Left lung (tissue), 10 donors: Measurements from ENCODE around the gene LRRC55. TPM values are rescaled to one million over a fixed set of nuclear protein-coding genes. Genes with fewer than 3 reads are reported as not detected.

Experiments
- ATAC-seq: fragments of 200-7000 bp; cut with Tn5 transposase; one replicate; pipeline ENCODE4 v1.9.1; 2020; ENCODE audit warnings: moderate library complexity
- DNase-seq, 4 donors: peaks; one replicate each; pipeline ENCODE4 v3.0.0-alpha.2; 2013 to 2020
- H3K27ac ChIP-seq, 2 donors: fragments of 200-600 bp; sonication (generic) in 1 of 2; one replicate each; pipeline versions ENCODE4 v1.5.0 to v1.8.0; 2020 to 2021
- H3K27me3 ChIP-seq, 2 donors: fragments of 200-600 bp; sonication (generic) in 1 of 2; one replicate each; pipeline versions ENCODE4 v1.5.0 to v1.8.0; 2020 to 2021
- H3K36me3 ChIP-seq, 2 donors: fragments of 200-600 bp; sonication (generic) in 1 of 2; one replicate each; pipeline versions ENCODE4 v1.5.0 to v1.8.0; 2020 to 2021
- H3K4me1 ChIP-seq, 2 donors: fragments of 200-600 bp; one replicate each; pipeline ENCODE4 v1.8.0; 2021
- H3K4me3 ChIP-seq, 2 donors: fragments of 200-600 bp; sonication (generic) in 1 of 2; one replicate each; pipeline versions ENCODE4 v1.5.0 to v1.8.0; 2020 to 2021; ENCODE audit warnings: mild to moderate bottlenecking in 1 of 2
- H3K9me3 ChIP-seq, 2 donors: fragments of 200-600 bp; sonication (generic) in 1 of 2; one replicate each; pipeline versions ENCODE4 v1.5.0 to v1.8.0; 2020 to 2021
- intact Hi-C, 2 donors: fragments of 100-400 bp; cut with DNase I; formaldehyde crosslinking; loops; one replicate each; pipeline versions ENCODE4 v1.11.2 to v1.14.2; 2022
- polyA plus RNA-seq, 6 donors: library from polyadenylated mRNA; unstranded; fragments of 120-200 nt; gene quantifications; one replicate each; pipeline ENCODE4 v1.2.1, GENCODE V29; 2013; ENCODE audit not compliant: insufficient read length in 6 of 6
- total RNA-seq, 2 donors: library from RNA; stranded (reverse); fragmentation: NEBNext Ultra II Directional; extraction: Animal tissue kit (Norgen Biotek cat#: 25700); gene quantifications; one replicate each; pipeline ENCODE4 v1.2.1, GENCODE V29; 2021
- TF ChIP-seq, protein P1 (sequence below), 2 donors: fragments of 200-600 bp; sonication (generic) in 1 of 2; IDR thresholded peaks; one replicate each; pipeline versions ENCODE4 v1.5.0 to v1.8.0; 2021; ENCODE audit warnings: antibody characterized with exemption in 2 of 2
- donor health status: DM: no; HTN: yes; CAD: no.
- donor health status: DM: no; HTN: no; CAD: no.

LRRC55 gene
- total and polyA plus RNA-seq, 8 donors: 0.05 to 3.9 (median 2.8) TPM

DNA sequence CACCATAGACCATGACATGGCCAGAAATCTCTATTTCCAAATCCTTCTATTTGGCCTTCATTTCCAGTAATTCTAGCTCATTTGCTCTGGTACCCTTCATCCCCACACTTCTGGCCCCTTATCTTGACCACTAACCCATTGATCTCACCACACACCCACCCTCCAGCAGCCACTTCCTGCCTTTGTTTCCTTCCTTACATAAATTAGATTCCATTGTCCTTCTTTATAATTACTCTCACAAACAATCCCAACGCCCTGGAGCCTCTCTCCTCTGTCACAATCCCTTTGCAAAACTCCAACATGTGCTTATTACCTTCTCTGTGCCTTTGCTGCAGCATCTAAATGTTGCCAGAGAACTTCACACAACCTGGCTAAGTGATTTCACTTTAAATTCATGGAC, 40.5 kb downstream of the LRRC55 start:
- Histone ChIP-seq H3K27me3 (no peaks in the 10 kb centered on the region), H3K27ac (peak overlapping the region in 1 of 2 donors; percentile 23), H3K36me3 (no peaks in the 10 kb centered on the region), H3K9me3 (no peaks in the 10 kb centered on the region), H3K4me1 (peaks cover 0 to 4% of the 10 kb centered on the region in 2 donors), H3K4me3 (no peak overlapping the region)
- no peak for ATAC-seq
- DNase-seq: no peak
- intact Hi-C loops: no loop called here
- TF ChIP-seq, protein P1, sequence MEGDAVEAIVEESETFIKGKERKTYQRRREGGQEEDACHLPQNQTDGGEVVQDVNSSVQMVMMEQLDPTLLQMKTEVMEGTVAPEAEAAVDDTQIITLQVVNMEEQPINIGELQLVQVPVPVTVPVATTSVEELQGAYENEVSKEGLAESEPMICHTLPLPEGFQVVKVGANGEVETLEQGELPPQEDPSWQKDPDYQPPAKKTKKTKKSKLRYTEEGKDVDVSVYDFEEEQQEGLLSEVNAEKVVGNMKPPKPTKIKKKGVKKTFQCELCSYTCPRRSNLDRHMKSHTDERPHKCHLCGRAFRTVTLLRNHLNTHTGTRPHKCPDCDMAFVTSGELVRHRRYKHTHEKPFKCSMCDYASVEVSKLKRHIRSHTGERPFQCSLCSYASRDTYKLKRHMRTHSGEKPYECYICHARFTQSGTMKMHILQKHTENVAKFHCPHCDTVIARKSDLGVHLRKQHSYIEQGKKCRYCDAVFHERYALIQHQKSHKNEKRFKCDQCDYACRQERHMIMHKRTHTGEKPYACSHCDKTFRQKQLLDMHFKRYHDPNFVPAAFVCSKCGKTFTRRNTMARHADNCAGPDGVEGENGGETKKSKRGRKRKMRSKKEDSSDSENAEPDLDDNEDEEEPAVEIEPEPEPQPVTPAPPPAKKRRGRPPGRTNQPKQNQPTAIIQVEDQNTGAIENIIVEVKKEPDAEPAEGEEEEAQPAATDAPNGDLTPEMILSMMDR (IDR thresholded peaks at IDR 0.05): no peak

DNA sequence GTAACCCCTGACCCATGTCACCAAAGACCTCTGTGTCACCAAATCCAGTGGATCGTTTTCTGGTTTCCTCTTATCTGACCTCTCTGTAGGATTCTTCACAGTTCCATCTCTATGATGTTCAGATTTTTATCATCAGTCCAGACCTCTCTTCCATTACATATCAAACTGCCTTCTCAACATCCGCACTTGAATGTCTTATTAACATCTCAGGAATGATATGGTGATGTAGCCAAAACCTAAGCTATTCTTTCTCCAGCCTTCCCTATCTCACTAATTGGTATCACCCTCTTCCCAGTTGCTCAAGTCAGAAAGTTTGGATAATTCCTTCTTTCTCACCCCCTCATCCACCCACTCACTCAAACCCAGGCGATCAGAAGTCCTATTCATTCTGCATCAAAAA, 41.8 kb downstream of the LRRC55 start:
- no peaks in the 10 kb centered on the region for H3K9me3 ChIP-seq
- ATAC-seq (no peak), DNase-seq (no peak)
- no peaks in the 10 kb centered on the region for H3K36me3 ChIP-seq
- peaks cover 0 to 4% of the 10 kb centered on the region in 2 donors for H3K4me1 ChIP-seq
- intact Hi-C loops: no loop called here
- H3K27ac ChIP-seq: no peak overlapping the region
- TF ChIP-seq, protein P1 (IDR thresholded peaks at IDR 0.05): no peak
- H3K4me3 ChIP-seq: no peak overlapping the region
- H3K27me3 ChIP-seq: no peaks in the 10 kb centered on the region

GRCh38 chr11:57224128-57224527, 42.4 kb downstream of the LRRC55 start:
- no peak overlapping the region for H3K27ac ChIP-seq
- H3K27me3 ChIP-seq: no peaks in the 10 kb centered on the region
- TF ChIP-seq, protein P1 (IDR thresholded peaks at IDR 0.05): no peak
- H3K4me3 ChIP-seq: no peak overlapping the region
- H3K9me3 ChIP-seq: no peaks in the 10 kb centered on the region
- H3K4me1 ChIP-seq: peaks cover 0 to 2% of the 10 kb centered on the region in 2 donors
- H3K36me3 ChIP-seq: no peaks in the 10 kb centered on the region
- DNase-seq (no peak), ATAC-seq (no peak)
- intact Hi-C loops: no loop called here

- no peaks in the 10 kb centered on the region for H3K36me3 ChIP-seq
- no peaks in the 10 kb centered on the region for H3K27me3 ChIP-seq
- intact Hi-C loops: no loop called here
- TF ChIP-seq, protein P1 (IDR thresholded peaks at IDR 0.05): no peak
- H3K27ac ChIP-seq: no peak overlapping the region
- no peaks in the 10 kb centered on the region for H3K4me1 ChIP-seq
- DNase-seq (no peak), ATAC-seq (no peak)
- no peak overlapping the region for H3K4me3 ChIP-seq
- H3K9me3 ChIP-seq: no peaks in the 10 kb centered on the region
These were observed 42.8 kb downstream of the LRRC55 start for GRCh38 chr11:57224537-57224936.

DNA sequence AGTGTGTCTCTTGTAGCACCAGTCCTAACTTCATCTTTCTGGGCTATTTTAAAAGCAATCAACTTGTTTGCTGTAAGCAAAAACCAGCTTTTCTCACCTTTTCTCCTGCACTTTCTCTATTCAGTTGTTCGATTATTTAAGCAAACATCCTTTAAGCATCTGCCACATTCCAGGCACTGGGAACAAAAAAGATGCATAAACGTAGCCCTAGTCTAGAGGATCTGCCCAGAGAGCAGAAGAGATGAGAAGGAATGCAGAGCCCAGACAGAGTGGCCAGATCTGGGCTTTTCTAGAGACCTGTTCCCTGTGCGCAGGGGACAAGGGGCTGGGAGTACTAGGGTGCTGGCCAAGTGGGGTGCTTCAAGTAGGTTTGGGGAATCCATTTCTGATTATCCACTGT, 46.8 kb downstream of the LRRC55 start:
- DNase-seq: no peak
- Histone ChIP-seq H3K27ac (no peak overlapping the region), H3K9me3 (no peaks in the 10 kb centered on the region), H3K36me3 (no peaks in the 10 kb centered on the region), H3K27me3 (peaks cover 0 to 31% of the 10 kb centered on the region in 2 donors), H3K4me1 (no peaks in the 10 kb centered on the region), H3K4me3 (no peak overlapping the region)
- TF ChIP-seq, protein P1 (IDR thresholded peaks at IDR 0.05): no peak
- no peak for ATAC-seq
- intact Hi-C loops: no loop called here
